ENCODE results near the gene CCAR1.
"Not testable (repeated sequence)": the region's sequence is repeated elsewhere in the genome, so short reads cannot be mapped to it uniquely, and the experiment has no call there.

CCAR1 gene

DNA sequence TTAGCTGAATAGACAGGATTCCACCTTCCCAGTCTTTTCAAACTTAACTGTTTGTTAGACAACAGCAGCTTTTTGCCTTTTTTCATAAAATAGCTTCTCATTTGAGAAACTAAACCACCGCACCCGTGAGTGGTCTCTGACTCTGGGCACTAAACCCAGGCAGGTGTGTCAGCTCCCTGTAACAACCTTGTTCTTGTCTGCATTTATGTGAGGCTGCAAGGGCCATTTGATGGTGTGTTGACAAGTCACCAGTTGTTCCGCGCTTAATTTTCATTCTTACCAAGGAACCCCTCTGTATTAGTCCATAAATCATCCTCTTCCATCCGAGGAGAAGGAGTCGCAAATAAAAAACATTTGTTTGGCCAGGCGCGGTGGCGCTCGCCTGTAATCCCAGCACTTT lies 107.8 kb downstream of the CCAR1 start:
- DNase-seq (ENCODE audit: low spot score): no peak

DNA sequence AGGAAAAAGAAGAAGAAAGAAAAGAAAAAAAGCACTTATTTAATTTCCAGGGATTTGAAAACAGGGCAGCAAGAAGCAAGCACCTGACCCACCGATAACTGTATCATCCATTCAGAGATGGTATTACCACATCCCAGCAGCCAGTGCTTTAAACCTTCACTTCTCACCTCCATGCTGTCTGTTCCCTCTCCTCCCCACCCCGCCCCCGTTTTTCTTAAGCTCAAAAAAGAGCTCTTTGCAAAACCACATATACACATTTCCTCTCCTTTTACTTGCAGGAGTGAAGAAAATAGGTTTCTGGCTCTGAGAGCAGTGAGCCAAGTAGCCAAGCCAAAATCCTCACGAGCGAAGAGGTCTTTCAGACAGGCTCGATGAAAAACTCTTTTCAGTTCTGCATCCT lies 108.5 kb downstream of the CCAR1 start:
- no peak for DNase-seq (ENCODE audit: low spot score)

DNA sequence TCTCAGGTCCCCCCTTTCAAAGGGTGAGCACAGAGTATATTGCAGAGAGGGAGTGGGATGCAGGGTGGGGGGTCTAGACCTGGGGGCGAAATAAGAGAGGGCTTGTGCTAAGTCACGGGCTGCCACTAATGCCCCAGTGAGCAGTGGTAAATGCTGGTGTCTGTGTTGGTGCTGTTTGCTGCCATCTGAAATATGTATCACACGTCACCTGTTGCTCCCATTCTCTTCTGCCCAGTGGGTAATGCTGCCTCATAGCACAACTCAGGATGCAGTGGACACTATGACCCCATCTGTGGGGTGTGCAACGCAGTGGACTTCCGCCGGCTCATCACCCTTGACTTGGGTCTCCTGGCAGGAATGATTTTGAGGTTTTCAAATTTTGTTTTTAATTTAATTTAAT lies 108.9 kb downstream of the CCAR1 start:
- no peak for DNase-seq (ENCODE audit: low spot score)

DNA sequence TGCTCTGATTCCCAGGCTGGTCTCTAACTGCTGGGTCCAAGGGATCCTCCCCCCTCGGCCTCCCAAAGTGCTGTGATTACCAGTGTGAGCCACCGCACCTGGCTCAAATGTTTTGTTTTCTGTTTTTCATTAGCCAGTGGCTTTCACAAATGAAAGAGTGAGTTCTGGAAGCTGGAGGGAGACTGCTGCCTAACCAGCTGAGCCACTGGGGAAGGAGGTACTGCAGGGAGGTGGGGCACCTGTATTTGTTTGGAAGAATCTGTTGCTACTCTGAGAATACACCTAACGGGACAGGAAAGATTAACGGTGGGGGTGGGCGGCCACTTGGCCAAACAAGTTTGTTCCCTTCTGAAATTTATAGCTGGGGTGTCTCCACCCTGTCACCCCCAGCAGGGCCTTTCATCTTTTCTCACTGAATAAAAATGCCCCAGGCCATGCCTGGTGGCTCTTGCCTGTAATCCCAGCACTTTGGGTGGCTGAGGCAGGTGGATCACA lies 111.0 kb downstream of the CCAR1 start:
- DNase-seq (ENCODE audit: low spot score): no peak

DNA sequence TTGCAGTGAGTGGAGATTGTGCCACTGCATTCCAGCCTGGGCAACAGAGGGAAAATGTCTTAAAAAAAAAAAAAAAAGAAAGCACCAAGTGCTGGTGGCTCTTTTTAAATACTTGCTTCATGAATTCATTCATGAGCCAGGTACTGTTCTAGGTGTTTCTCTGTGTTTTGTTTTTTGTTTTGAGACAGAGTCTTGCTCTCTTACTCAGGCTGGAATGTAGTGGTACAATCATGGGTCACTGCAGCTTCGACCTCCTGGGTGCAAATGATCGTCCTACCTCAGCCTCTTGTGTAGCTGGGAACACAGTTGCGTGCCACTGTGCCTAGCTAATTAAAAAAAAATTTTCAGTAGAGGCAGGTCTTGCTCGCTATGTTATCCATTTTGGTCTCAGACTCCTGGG lies 111.6 kb downstream of the CCAR1 start:
- no peak for DNase-seq (ENCODE audit: low spot score)

DNA sequence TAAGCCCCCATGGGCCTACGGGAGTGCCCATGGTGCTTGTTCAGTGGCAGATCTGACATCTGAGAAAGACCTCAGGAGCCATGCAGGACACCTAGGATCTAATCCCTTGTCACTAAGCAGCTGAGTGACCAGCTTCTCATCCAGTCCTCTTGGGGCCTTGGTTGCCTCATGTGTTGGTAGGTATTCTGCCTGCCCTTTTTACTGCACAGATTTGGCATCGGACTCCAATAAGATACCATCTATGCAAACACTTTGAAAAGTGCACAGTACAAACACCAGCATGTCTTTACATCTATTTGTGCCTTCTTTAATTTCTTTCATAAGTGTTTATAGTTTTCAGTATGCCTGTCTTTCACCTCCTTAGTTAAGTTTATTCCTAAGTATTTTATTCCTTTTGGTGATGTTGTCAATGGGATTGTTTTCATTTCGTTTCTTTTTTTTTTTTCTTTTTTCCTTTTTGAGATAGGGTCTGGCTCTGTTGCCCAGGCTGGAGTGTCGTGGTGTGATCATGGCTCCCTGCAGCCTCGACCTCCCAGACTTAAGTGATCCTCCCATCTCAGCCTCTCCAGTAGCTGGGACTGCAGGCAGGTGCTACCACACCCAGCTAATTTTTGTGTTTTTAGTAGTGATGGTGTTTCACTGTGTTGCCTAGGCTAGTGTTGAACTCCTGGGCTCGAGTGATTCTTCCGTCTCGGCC lies 116.7 kb downstream of the CCAR1 start:
- no peak for DNase-seq (ENCODE audit: low spot score)

DNA sequence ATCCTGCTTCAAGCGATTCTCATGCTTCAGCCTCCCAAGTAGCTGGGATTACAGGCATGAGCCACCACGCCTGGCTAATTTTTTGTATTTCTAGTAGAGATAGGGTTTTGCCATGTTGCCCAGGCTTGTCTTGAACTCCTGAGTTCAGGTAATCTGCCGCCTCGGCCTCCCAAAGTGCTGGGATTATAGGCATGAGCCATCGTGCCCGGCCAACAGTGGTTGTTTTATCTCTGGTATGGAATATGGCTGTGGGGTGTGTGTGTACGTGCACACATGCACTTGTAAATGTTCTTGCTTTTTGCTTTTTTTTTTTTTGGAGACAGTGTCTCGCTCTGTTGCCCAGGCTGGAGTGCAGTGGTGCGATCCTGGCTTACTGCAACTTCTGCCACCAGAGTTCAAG lies 119.6 kb downstream of the CCAR1 start:
- DNase-seq (ENCODE audit: low spot score): not testable (repeated sequence)

All from HuH-7 (cell line).